Keratinocyte (primary cell): Measurements from ENCODE around the gene CPTP. TPM values are rescaled to one million over a fixed set of nuclear protein-coding genes. Genes with fewer than 3 reads are reported as not detected.

Source experiments
- DNase-seq: peaks from one replicate; pipeline ENCODE4 v3.0.0-alpha.2; 2011; ENCODE audit warnings: low read depth, missing footprints, low spot score
- FAIRE-seq: peaks from 2 replicates; lab custom pipeline; 2011; peaks lifted over from hg19 to GRCh38; lab: Jason Lieb, UNC
- H2AFZ ChIP-seq: 2 replicates; pipeline ENCODE4 v1.6.0; 2012; ENCODE audit warnings: low read length, control low read depth, inconsistent platforms; ENCODE audit not compliant: control insufficient read depth
- H3K27ac ChIP-seq: 2 replicates; pipeline ENCODE4 v1.5.1; 2011; ENCODE audit warnings: low read length; ENCODE audit not compliant: control insufficient read depth, insufficient read depth
- H3K27me3 ChIP-seq: 3 replicates; pipeline ENCODE4 v1.6.0; 2011; ENCODE audit warnings: low read length; ENCODE audit not compliant: control insufficient read depth, insufficient read depth; ENCODE audit errors: extremely low read depth
- H3K36me3 ChIP-seq, 2 experiments: 2 replicates in 1 of 2; 3 replicates in 1 of 2; pipeline ENCODE4 v1.5.1; 2011; ENCODE audit warnings: low read length in 2 of 2, mild to moderate bottlenecking in 1 of 2; ENCODE audit not compliant: control insufficient read depth in 2 of 2, insufficient read depth in 2 of 2; ENCODE audit errors: extremely low read depth in 1 of 2
- H3K4me1 ChIP-seq: 3 replicates; pipeline ENCODE4 v1.5.1; 2011; ENCODE audit warnings: low read length; ENCODE audit not compliant: control insufficient read depth, insufficient read depth; ENCODE audit errors: extremely low read depth
- H3K4me2 ChIP-seq: 3 replicates; pipeline ENCODE4 v1.6.0; 2011; ENCODE audit warnings: low read depth, low read length; ENCODE audit not compliant: control insufficient read depth, insufficient read depth; ENCODE audit errors: extremely low read depth
- H3K4me3 ChIP-seq, 3 experiments: fragments of 200-600 bp in 1 of 3; sonication (generic) in 1 of 3; 2 replicates in 2 of 3; 3 replicates in 1 of 3; pipeline ENCODE4 v1.5.1; 2011 to 2016; ENCODE audit warnings: low read length in 3 of 3, mild to moderate bottlenecking in 3 of 3, control low read depth in 2 of 3, inconsistent platforms in 1 of 3, low read depth in 1 of 3, mixed read lengths in 1 of 3, mixed run types in 1 of 3, moderate library complexity in 1 of 3; ENCODE audit not compliant: control insufficient read depth in 2 of 3, insufficient read depth in 2 of 3; ENCODE audit errors: extremely low read depth in 1 of 3
- H3K79me2 ChIP-seq: 2 replicates; pipeline ENCODE4 v1.6.0; 2012; ENCODE audit warnings: low read length; ENCODE audit not compliant: control insufficient read depth, insufficient read depth
- H3K9ac ChIP-seq: 3 replicates; pipeline ENCODE4 v1.6.0; 2011; ENCODE audit warnings: low read length; ENCODE audit not compliant: control insufficient read depth, insufficient read depth; ENCODE audit errors: extremely low read depth
- H3K9me1 ChIP-seq: 3 replicates; pipeline ENCODE4 v1.6.0; 2011; ENCODE audit warnings: low read length; ENCODE audit not compliant: control insufficient read depth, insufficient read depth; ENCODE audit errors: extremely low read depth
- H3K9me3 ChIP-seq: 2 replicates; pipeline ENCODE4 v1.5.1; 2012; ENCODE audit warnings: low read depth, low read length; ENCODE audit not compliant: control insufficient read depth
- H4K20me1 ChIP-seq: 3 replicates; pipeline ENCODE4 v1.6.0; 2011; ENCODE audit warnings: low read length; ENCODE audit not compliant: control insufficient read depth, insufficient read depth; ENCODE audit errors: extremely low read depth
- EZH2 ChIP-seq: IDR thresholded peaks from one replicate; pipeline ENCODE4 v1.6.1; 2012; ENCODE audit warnings: inconsistent platforms, mild to moderate bottlenecking, low read length, moderate library complexity
- dilution Hi-C: fragments of 300-500 bp; cut with MboI; formaldehyde crosslinking; loops from one replicate; pipeline ENCODE4 v1.7.0; 2020; ENCODE audit warnings: low sequenced_read_pairs; ENCODE audit not compliant: extremely low pct_ligation_motif_present
- polyA plus RNA-seq, 5 experiments: library from polyadenylated mRNA; depleted of rRNA in 3 of 5; stranded (reverse) in 3 of 5; stranded (forward) in 1 of 5; unstranded in 1 of 5; fragments of >200 nt; gene quantifications; 1 replicate in 1 of 5; 2 replicates in 3 of 5; 3 replicates in 1 of 5; pipeline versions ENCODE4 v1.2.1 to v1.2.3, GENCODE V29; 2011 to 2012; ENCODE audit warnings: missing spikeins in 2 of 5, low read depth in 1 of 5, low replicate concordance in 1 of 5
- TF ChIP-seq, protein P1 (sequence below), 3 experiments: IDR thresholded peaks in 1 of 3; conservative IDR thresholded peaks in 1 of 3; optimal IDR thresholded peaks in 1 of 3; 2 replicates in 2 of 3; 3 replicates in 1 of 3; pipeline versions ENCODE3 to v1.5.1; 2011; ENCODE audit warnings: low read length in 3 of 3, mild to moderate bottlenecking in 3 of 3, moderate library complexity in 2 of 3, control low read depth in 1 of 3, inconsistent platforms in 1 of 3; ENCODE audit not compliant: insufficient read depth in 2 of 3; ENCODE audit errors: extremely low read depth in 1 of 3

The CPTP gene
- polyA plus RNA-seq, 1 donor (not counting 4 experiments of a cell fraction or from before 2014, with no cell fraction given) = 5.8 TPM

DNA sequence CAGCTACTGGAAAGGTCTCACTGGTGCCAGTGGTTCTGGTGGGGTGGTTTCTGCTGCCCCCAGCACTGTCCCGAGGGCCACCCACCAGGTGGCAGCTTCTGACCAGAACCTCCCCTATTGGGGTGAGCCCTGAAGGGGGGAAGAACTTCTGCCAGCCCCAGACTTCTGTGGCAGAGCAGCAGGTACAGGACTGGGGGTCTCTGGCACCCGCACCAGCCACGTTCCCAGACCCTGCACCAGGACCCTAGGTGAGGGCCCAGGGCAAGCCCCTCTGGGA lies 14.6 kb upstream of the CPTP start:
- no peak for FAIRE-seq

DNA sequence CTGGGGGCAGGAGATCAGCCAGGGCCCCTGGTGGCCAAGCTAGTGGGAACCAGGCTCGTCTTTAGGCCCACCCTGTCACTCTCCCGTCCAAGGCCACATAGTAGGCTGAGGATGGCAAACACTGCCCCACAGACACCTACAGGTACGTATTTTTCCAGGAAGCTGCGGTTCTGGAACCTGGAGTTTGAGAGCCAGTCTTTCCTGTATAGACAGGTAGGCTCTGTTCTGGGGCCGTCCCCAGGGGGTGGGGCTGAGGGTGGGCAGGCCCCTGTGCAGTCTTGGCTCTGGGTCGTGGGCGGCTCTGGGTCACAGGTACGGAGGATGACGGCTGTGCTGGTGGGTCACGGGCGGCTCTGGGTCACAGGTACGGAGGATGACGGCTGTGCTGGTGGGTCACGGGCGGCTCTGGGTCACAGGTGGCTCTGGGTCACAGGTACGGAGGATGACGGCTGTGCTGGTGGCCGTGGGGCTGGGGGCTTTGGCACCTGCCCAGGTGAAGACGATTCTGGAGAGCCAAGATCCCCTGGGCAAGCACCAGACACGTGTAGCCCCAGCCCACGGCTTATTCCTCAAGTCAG lies 14.0 kb upstream of the CPTP start:
- FAIRE-seq (no peak), DNase-seq (no peak)
- Histone ChIP-seq H3K9ac (peak overlapping the region; percentile 77), H3K4me3 (peak overlapping the region in 1 of 3 experiments; percentile 20), H3K36me3 (peaks cover 32 to 34% of the 10 kb centered on the region in 2 experiments), H4K20me1 (peaks cover 8% of the 10 kb centered on the region), H3K4me2 (peak overlapping the region; percentile 83), H3K4me1 (peaks cover 31% of the 10 kb centered on the region), H3K27me3 (no peaks in the 10 kb centered on the region), H3K9me1 (no peaks in the 10 kb centered on the region), H3K9me3 (no peaks in the 10 kb centered on the region), H3K27ac (no peak overlapping the region), H2AFZ (no peak overlapping the region), H3K79me2 (peaks cover 33% of the 10 kb centered on the region)
- dilution Hi-C loops = no loop called here
- TF ChIP-seq, protein P1, sequence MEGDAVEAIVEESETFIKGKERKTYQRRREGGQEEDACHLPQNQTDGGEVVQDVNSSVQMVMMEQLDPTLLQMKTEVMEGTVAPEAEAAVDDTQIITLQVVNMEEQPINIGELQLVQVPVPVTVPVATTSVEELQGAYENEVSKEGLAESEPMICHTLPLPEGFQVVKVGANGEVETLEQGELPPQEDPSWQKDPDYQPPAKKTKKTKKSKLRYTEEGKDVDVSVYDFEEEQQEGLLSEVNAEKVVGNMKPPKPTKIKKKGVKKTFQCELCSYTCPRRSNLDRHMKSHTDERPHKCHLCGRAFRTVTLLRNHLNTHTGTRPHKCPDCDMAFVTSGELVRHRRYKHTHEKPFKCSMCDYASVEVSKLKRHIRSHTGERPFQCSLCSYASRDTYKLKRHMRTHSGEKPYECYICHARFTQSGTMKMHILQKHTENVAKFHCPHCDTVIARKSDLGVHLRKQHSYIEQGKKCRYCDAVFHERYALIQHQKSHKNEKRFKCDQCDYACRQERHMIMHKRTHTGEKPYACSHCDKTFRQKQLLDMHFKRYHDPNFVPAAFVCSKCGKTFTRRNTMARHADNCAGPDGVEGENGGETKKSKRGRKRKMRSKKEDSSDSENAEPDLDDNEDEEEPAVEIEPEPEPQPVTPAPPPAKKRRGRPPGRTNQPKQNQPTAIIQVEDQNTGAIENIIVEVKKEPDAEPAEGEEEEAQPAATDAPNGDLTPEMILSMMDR (optimal IDR thresholded peaks at IDR 0.05 in 1 of 3, IDR thresholded peaks at IDR 0.05 in 1 of 3, conservative IDR thresholded peaks at IDR 0.05 in 1 of 3; ENCODE audit: extremely low read depth in 1 of 3, insufficient read depth in 2 of 3, low read length in 3 of 3) = no peak
- TF ChIP-seq EZH2 = no peak

More for the DNA sequence above, 14.6 kb upstream of the CPTP start:
- H3K36me3 ChIP-seq = peaks cover 29 to 34% of the 10 kb centered on the region in 2 experiments
- H3K4me3 ChIP-seq = peak overlapping the region; percentile 70 to 85 (median 82)
- peak overlapping the region; percentile 77 for H3K9ac ChIP-seq
- no peak overlapping the region for H2AFZ ChIP-seq
- H3K79me2 ChIP-seq = peaks cover 33% of the 10 kb centered on the region
- H3K9me1 ChIP-seq = no peaks in the 10 kb centered on the region
- peak overlapping the region; percentile 83 for H3K4me2 ChIP-seq
- no peak for TF ChIP-seq EZH2
- TF ChIP-seq, protein P1 (optimal IDR thresholded peaks at IDR 0.05 in 1 of 3, IDR thresholded peaks at IDR 0.05 in 1 of 3, conservative IDR thresholded peaks at IDR 0.05 in 1 of 3; ENCODE audit: extremely low read depth in 1 of 3, insufficient read depth in 2 of 3, low read length in 3 of 3) = no peak
- no peaks in the 10 kb centered on the region for H3K27me3 ChIP-seq
- H3K4me1 ChIP-seq = peaks cover 36% of the 10 kb centered on the region
- peaks cover 8% of the 10 kb centered on the region for H4K20me1 ChIP-seq
- dilution Hi-C loops = no loop called here
- peak overlapping the region; percentile 2 for H3K27ac ChIP-seq
- DNase-seq = no peak
- H3K9me3 ChIP-seq = no peaks in the 10 kb centered on the region
